Activated CD8-positive, alpha-beta memory T cell treated with anti-CD3 and anti-CD28 coated beads for 1 hour (primary cell): ENCODE data around the gene NHS.
A peak's percentile ranks its signal among the peaks of the same experiment; 100 is the strongest.

Experiments used
- DNase-seq, 2 donors: peaks; one replicate each; pipeline ENCODE4 v3.0.0-alpha.2; 2020; ENCODE audit warnings: low read depth in 1 of 2; ENCODE audit errors: extremely low read depth in 1 of 2

Gene NHS

GRCh38 chrX:17613979-17614588 lies 239.1 kb downstream of the NHS start:
- no peak for DNase-seq

GRCh38 chrX:17616936-17617335 lies 241.9 kb downstream of the NHS start:
- no peak for DNase-seq

GRCh38 chrX:17617806-17618205 lies 242.8 kb downstream of the NHS start:
- no peak for DNase-seq

- no peak for DNase-seq
These were observed 246.7 kb downstream of the NHS start for GRCh38 chrX:17621566-17622270.

GRCh38 chrX:17622331-17622730 lies 247.3 kb downstream of the NHS start:
- no peak for DNase-seq

GRCh38 chrX:17623750-17624149 lies 248.8 kb downstream of the NHS start:
- DNase-seq = no peak

- DNase-seq = no peak
These were observed 252.0 kb downstream of the NHS start for GRCh38 chrX:17627026-17627425.

GRCh38 chrX:17628976-17629375 lies 254.0 kb downstream of the NHS start:
- DNase-seq = no peak

GRCh38 chrX:17629519-17629918 lies 254.5 kb downstream of the NHS start:
- DNase-seq = no peak

GRCh38 chrX:17631647-17632046 lies 256.6 kb downstream of the NHS start:
- DNase-seq = no peak

GRCh38 chrX:17632942-17633341 lies 257.9 kb downstream of the NHS start:
- no peak for DNase-seq

- DNase-seq = no peak
These were observed 258.5 kb downstream of the NHS start for GRCh38 chrX:17633546-17633945.

GRCh38 chrX:17634542-17635207 lies 259.7 kb downstream of the NHS start:
- no peak for DNase-seq

- DNase-seq = no peak
These were observed 260.2 kb downstream of the NHS start for GRCh38 chrX:17635231-17635630.

GRCh38 chrX:17637235-17637634 lies 262.2 kb downstream of the NHS start:
- no peak for DNase-seq

- no peak for DNase-seq
These were observed 263.7 kb downstream of the NHS start for GRCh38 chrX:17638731-17639130.

- no peak for DNase-seq
These were observed 267.9 kb downstream of the NHS start for GRCh38 chrX:17642891-17643290.

- DNase-seq = no peak
These were observed 268.5 kb downstream of the NHS start for GRCh38 chrX:17643528-17643927.

- no peak for DNase-seq
These were observed 269.0 kb downstream of the NHS start for GRCh38 chrX:17644001-17644400.

GRCh38 chrX:17654116-17654515 lies 279.1 kb downstream of the NHS start:
- peak in 1 of 2 donors; percentile 3 for DNase-seq

GRCh38 chrX:17655211-17656034 lies 280.4 kb downstream of the NHS start:
- no peak for DNase-seq
